H1 (cell line): ENCODE data around the gene MAK.

Experiments
- BACH1 ChIP-seq: IDR thresholded peaks from 2 replicates; pipeline ENCODE4 v1.6.1; 2012; ENCODE audit warnings: low read length, improper control_type of control experiment
- POLR2AphosphoS5 ChIP-seq: IDR thresholded peaks from 2 replicates; pipeline ENCODE4 v1.6.1; 2011; ENCODE audit warnings: low read depth, low read length

GRCh38 chr6:10742251-10742650, 96.1 kb downstream of the MAK start:
- no peak for TF ChIP-seq POLR2AphosphoS5
- no peak for TF ChIP-seq BACH1
